Activated T-helper 2 cell treated with anti-CD3 and anti-CD28 coated beads, Interferon-gamma antibody, Interleukin-2, Interleukin-4, amounts not matched to agents 10 μg/mL and 5 μg/mL and 100 μg/mL, durations not matched to agents 14 hours and 24 hours and 36 hours (primary cell): Measurements from ENCODE around the gene LANCL2. TPM values are rescaled to one million over a fixed set of nuclear protein-coding genes. Genes with fewer than 3 reads are reported as not detected.

Experiments
- DNase-seq: peaks from one replicate; pipeline ENCODE4 v3.0.0; 2021; ENCODE audit warnings: low spot score
- H3K27ac Mint-ChIP-seq: one replicate; pipeline ENCODE4 v1.8.0; 2021; ENCODE audit warnings: mixed read lengths
- H3K27me3 Mint-ChIP-seq: one replicate; pipeline ENCODE4 v1.8.0; 2021; ENCODE audit warnings: low read depth, mixed read lengths
- H3K36me3 Mint-ChIP-seq: one replicate; pipeline ENCODE4 v1.8.0; 2021; ENCODE audit warnings: low read depth, mixed read lengths
- H3K4me1 Mint-ChIP-seq: one replicate; pipeline ENCODE4 v1.8.0; 2021; ENCODE audit warnings: low read depth, mixed read lengths
- H3K4me3 Mint-ChIP-seq: one replicate; pipeline ENCODE4 v1.8.0; 2021; ENCODE audit warnings: low read depth, mild to moderate bottlenecking, moderate library complexity, mixed read lengths
- H3K9me3 Mint-ChIP-seq: one replicate; pipeline ENCODE4 v1.8.0; 2021; ENCODE audit warnings: mixed read lengths
- intact Hi-C: fragments of 100-400 bp; cut with micrococcal nuclease; formaldehyde crosslinking; loops from one replicate; pipeline ENCODE4 v1.15.1; 2023
- total RNA-seq: library from RNA; stranded (reverse); gene quantifications from 2 replicates; pipeline ENCODE4 v1.2.3, GENCODE V29; 2022

LANCL2 gene
- total RNA-seq, 1 donor from 2014 or later: 9.5 TPM

GRCh38 chr7:55365675-55366460 lies 731 bp downstream of the LANCL2 start:
- Mint-ChIP-seq H3K4me1 (peaks cover 18% of the 10 kb centered on the region), H3K36me3 (peaks cover 12% of the 10 kb centered on the region), H3K9me3 (no peaks in the 10 kb centered on the region), H3K27me3 (peaks cover 3% of the 10 kb centered on the region), H3K27ac (peak overlapping the region; percentile 98), H3K4me3 (peak overlapping the region; percentile 97)
- DNase-seq: peak; percentile 94
- intact Hi-C loops: loop anchor here (1.0 to 5.0 kb wide), 10 partner anchors 18 to 740 kb away; partner anchors contain the start of genes CHCHD2, MRPS17, SEC61G and SUMF2

GRCh38 chr7:55366461-55367070 lies 1.4 kb downstream of the LANCL2 start:
- peaks cover 2% of the 10 kb centered on the region for H3K27me3 Mint-ChIP-seq
- H3K9me3 Mint-ChIP-seq: no peaks in the 10 kb centered on the region
- peaks cover 18% of the 10 kb centered on the region for H3K4me1 Mint-ChIP-seq
- peak overlapping the region; percentile 98 for H3K27ac Mint-ChIP-seq
- peaks cover 12% of the 10 kb centered on the region for H3K36me3 Mint-ChIP-seq
- DNase-seq: no peak
- intact Hi-C loops: loop anchor here (1.0 to 5.0 kb wide), 9 partner anchors 18 to 740 kb away; partner anchors contain the start of genes CHCHD2, MRPS17, SEC61G and SUMF2
- H3K4me3 Mint-ChIP-seq: peak overlapping the region; percentile 97

GRCh38 chr7:55367283-55367840 lies 2.2 kb downstream of the LANCL2 start:
- H3K4me3 Mint-ChIP-seq: peak overlapping the region; percentile 97

DNA sequence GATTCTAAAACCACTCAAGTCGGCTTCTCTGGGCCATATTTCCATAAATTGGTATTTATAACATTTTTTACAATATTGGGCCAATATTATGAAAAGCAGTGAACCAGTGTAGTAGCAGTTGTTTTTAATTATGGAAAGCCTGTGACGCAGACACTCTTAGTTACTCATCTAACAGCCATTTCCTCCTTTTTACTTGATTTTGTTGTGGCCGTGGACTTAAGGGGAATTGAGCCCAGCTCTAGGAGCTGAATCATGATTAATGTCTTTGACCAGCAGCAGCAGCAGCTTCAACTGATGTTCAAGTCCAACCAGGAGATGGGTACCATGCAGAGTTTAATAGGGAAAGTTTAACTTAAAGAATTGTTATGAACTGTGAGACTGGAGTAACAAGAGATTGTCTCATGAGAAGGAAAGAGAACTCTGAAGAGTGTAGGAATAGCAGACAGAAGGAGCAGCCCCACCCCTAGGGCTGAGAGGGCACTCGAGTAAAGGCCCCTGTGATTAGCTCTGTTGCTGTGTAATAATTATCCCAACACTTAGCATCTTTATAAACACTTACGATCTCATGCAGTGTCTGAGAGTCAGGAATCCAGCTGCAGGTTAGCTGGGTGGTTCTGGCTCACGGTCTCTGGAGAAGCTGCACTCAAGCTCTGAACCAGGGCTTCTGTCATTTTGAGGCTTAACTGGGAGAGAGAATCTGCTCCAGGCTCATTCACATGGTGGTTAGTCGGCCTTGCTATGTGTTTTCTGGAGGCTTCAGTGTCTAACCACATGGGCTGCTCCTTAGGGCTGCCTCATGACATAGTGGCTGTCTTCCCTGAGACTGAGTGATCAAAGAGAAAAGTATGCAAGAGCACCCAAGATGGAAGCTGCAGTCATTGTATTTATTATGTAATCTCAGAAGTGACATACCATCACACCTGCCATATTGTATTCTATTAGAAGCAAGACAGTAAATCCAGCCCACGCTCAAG lies 4.6 kb downstream of the LANCL2 start:
- H3K36me3 Mint-ChIP-seq: peaks cover 12% of the 10 kb centered on the region
- intact Hi-C loops: loop anchor here (5.0 kb wide), 6 partner anchors 48 to 693 kb away; partner anchors contain the start of genes MRPS17, SEC61G, SUMF2 and VOPP1
- peaks cover 15% of the 10 kb centered on the region for H3K4me1 Mint-ChIP-seq
- H3K9me3 Mint-ChIP-seq: no peaks in the 10 kb centered on the region
- peaks cover 2% of the 10 kb centered on the region for H3K27me3 Mint-ChIP-seq
- DNase-seq: no peak
- H3K4me3 Mint-ChIP-seq: no peak overlapping the region
- no peak overlapping the region for H3K27ac Mint-ChIP-seq

More at GRCh38 chr7:55367283-55367840, 2.2 kb downstream of the LANCL2 start:
- Mint-ChIP-seq H3K27ac (peak overlapping the region; percentile 50), H3K9me3 (no peaks in the 10 kb centered on the region), H3K4me1 (peaks cover 18% of the 10 kb centered on the region), H3K36me3 (peaks cover 12% of the 10 kb centered on the region), H3K27me3 (peaks cover 2% of the 10 kb centered on the region)
- intact Hi-C loops: loop anchor here (5.0 kb wide), 6 partner anchors 50 to 695 kb away; partner anchors contain the start of genes MRPS17, SEC61G, SUMF2 and VOPP1
- no peak for DNase-seq

DNA sequence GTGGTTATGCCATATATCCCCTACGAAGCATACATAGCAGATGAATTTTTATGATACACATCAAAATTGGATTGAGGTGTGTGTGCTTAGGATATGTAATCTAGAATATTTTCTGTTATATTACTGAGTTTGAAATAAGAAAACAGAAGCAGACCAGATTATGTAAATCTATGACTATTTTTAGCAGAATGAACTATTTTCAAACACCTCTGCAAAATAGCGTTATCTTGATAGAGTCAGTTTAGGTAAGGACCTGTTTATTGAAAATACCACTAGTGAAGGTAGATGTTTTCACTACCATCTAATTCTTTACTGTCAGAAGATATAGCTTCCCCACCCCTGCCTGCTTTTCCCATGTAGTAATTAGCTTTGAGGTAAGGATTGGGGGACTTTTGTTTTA lies 9.1 kb downstream of the LANCL2 start:
- Mint-ChIP-seq H3K9me3 (no peaks in the 10 kb centered on the region), H3K36me3 (no peaks in the 10 kb centered on the region), H3K27me3 (no peaks in the 10 kb centered on the region)

GRCh38 chr7:55375237-55375636 lies 10.1 kb downstream of the LANCL2 start:
- H3K9me3 Mint-ChIP-seq: no peaks in the 10 kb centered on the region
- no peak for DNase-seq
- no peaks in the 10 kb centered on the region for H3K36me3 Mint-ChIP-seq
- no peak overlapping the region for H3K27ac Mint-ChIP-seq
- H3K27me3 Mint-ChIP-seq: no peaks in the 10 kb centered on the region
- H3K4me3 Mint-ChIP-seq: no peak overlapping the region
- no peaks in the 10 kb centered on the region for H3K4me1 Mint-ChIP-seq
- intact Hi-C loops: no loop called here

More for the DNA sequence above, 9.1 kb downstream of the LANCL2 start:
- intact Hi-C loops: no loop called here
- no peak overlapping the region for H3K27ac Mint-ChIP-seq
- H3K4me3 Mint-ChIP-seq: no peak overlapping the region
- no peak for DNase-seq
- no peaks in the 10 kb centered on the region for H3K4me1 Mint-ChIP-seq

DNA sequence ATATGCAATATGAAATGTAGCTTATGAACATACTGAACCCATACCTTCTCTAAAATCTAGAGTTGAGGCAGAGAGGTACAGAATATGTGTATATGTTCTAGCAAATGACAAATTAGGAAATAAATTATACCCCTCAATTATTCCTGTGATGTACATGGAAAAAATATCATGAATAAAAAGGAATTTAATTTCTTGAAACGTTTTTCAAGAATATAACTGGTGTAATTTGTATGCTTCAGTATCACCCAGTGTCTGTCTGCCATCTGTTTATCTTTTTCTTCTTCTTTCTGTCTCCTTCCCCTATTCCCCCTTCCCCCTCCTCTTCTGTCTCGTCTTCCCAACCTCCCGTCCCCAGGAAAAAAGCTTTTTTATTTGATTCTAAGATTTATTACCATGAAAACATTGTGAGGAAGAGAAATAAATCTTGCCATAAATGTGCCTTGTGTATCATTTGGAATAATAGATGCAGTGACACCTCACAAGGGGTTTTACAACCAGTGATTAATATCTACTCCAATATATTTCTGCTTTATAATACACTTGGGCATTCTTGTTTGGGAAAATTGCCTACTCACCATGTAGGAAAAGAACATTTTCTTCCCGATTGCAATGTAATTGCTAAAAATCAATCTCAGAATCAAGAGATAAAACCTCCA lies 12.2 kb downstream of the LANCL2 start:
- H3K4me3 Mint-ChIP-seq: no peak overlapping the region
- no peaks in the 10 kb centered on the region for H3K36me3 Mint-ChIP-seq
- intact Hi-C loops: no loop called here
- H3K27ac Mint-ChIP-seq: no peak overlapping the region
- no peaks in the 10 kb centered on the region for H3K9me3 Mint-ChIP-seq
- no peak for DNase-seq
- H3K4me1 Mint-ChIP-seq: no peaks in the 10 kb centered on the region
- H3K27me3 Mint-ChIP-seq: peaks cover 2% of the 10 kb centered on the region

DNA sequence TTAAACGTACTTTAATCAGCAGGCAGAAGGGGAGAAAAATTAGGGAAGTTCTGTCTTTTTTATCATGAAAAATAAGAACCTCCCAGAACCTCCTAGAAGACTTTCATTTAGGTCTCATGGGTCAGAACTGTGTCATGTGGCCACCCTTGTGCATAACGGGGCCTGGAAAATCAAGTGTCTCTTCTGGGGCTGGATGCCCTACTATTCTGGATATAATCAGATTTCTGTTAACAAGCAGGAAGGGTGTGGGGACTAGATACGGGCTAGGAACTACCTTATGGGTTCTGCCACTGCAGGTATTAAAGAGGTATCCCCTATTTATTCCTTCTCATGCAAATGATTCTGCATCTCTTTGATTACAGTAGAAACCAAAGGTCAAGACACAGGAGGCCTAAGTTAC lies 14.1 kb downstream of the LANCL2 start:
- H3K27ac Mint-ChIP-seq: no peak overlapping the region
- H3K36me3 Mint-ChIP-seq: peaks cover 4% of the 10 kb centered on the region
- peaks cover 2% of the 10 kb centered on the region for H3K27me3 Mint-ChIP-seq
- peaks cover 6% of the 10 kb centered on the region for H3K9me3 Mint-ChIP-seq
- no peak for DNase-seq
- H3K4me1 Mint-ChIP-seq: no peaks in the 10 kb centered on the region
- H3K4me3 Mint-ChIP-seq: no peak overlapping the region
- intact Hi-C loops: no loop called here

DNA sequence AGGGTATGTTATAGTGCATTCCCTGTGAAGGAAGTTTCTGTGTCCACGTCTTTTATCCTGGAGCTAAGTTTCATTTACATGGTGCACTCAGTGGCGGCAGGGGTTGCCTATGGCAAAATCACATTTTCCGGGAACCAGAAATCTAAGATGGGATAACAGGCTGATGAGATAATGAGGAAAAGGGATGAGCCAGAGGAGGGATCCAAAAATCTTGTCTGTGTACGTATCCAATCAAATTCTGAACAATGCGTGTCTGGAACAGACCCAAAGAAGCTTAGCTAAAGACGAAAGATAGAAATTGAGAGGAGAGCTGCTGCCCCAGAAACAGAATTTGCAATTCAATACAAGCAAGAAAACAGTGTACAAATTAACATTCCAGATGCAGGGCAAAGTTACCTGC lies 16.1 kb downstream of the LANCL2 start:
- Mint-ChIP-seq H3K4me1 (no peaks in the 10 kb centered on the region), H3K4me3 (no peak overlapping the region), H3K27me3 (peaks cover 2% of the 10 kb centered on the region), H3K36me3 (peaks cover 4% of the 10 kb centered on the region), H3K27ac (no peak overlapping the region), H3K9me3 (peaks cover 21% of the 10 kb centered on the region)
- intact Hi-C loops: no loop called here
- DNase-seq: no peak

- intact Hi-C loops: no loop called here
- Mint-ChIP-seq H3K9me3 (peaks cover 26% of the 10 kb centered on the region), H3K4me1 (peaks cover 2% of the 10 kb centered on the region), H3K27me3 (peaks cover 2% of the 10 kb centered on the region), H3K36me3 (peaks cover 6% of the 10 kb centered on the region), H3K27ac (no peak overlapping the region), H3K4me3 (no peak overlapping the region)
- DNase-seq: no peak
Measured at GRCh38 chr7:55381696-55382095, 16.6 kb downstream of the LANCL2 start.

DNA sequence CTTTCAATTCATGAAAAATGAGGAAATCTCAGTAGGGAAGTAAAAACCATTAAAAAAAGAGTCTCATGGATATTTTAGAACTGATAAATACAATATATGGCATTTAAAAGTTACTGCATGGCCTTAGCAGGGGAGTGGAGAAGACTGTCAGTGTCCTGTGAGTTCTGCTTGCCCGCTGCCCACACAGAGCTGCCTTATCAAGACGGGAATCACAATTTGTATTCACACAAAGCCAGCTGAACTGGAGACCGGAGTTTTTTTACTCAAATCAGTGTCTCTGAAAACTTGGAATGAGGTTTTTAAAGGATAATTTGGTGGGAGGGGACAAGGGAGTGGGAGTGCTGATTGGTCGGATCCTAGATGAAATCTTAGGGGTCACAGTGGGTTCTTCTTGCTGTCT lies 17.1 kb downstream of the LANCL2 start:
- Mint-ChIP-seq H3K4me3 (no peak overlapping the region), H3K27me3 (peaks cover 2% of the 10 kb centered on the region), H3K4me1 (peaks cover 3% of the 10 kb centered on the region), H3K9me3 (peaks cover 31% of the 10 kb centered on the region), H3K27ac (no peak overlapping the region), H3K36me3 (peaks cover 12% of the 10 kb centered on the region)
- intact Hi-C loops: no loop called here
- no peak for DNase-seq

- no peak overlapping the region for H3K4me3 Mint-ChIP-seq
- intact Hi-C loops: no loop called here
- no peak for DNase-seq
- no peaks in the 10 kb centered on the region for H3K27me3 Mint-ChIP-seq
- H3K4me1 Mint-ChIP-seq: peaks cover 3% of the 10 kb centered on the region
- peaks cover 18% of the 10 kb centered on the region for H3K36me3 Mint-ChIP-seq
- peak overlapping the region; percentile 48 for H3K27ac Mint-ChIP-seq
- H3K9me3 Mint-ChIP-seq: peaks cover 54% of the 10 kb centered on the region
Measured at GRCh38 chr7:55386541-55386940, 21.4 kb downstream of the LANCL2 start.
